Measurements from ENCODE around the gene SLC35E4. TPM values are rescaled to one million over a fixed set of nuclear protein-coding genes. Genes with fewer than 3 reads are reported as not detected.

SLC35E4 gene
- total RNA-seq, 1 donor from 2014 or later = 3.1 TPM

DNA sequence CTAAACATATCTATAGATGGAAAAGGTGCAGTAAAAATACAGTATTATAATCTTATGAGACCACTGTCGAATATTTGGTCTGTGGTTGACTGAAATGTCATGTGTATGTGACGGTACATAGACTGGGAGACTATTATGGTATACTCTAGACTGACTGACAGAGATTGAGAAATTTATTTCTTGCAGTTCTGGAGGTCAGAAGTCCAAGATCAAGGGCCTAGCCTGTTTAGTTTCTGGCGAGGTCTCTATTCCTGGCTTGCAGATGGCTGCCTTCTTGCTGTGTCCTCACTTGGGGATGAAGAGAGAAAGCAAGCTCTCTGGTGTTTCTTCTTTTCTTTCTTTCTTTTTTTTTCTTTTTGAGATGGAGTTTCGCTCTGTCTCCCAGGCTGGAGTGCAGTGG, 51.8 kb downstream of the SLC35E4 start:
- Histone ChIP-seq H3K36me3 (no peaks in the 10 kb centered on the region), H3K4me1 (no peaks in the 10 kb centered on the region), H3K27ac (no peak overlapping the region), H3K9me3 (no peaks in the 10 kb centered on the region), H3K27me3 (ENCODE audit: low read depth) (no peaks in the 10 kb centered on the region), H3K4me3 (no peak overlapping the region)
- TF ChIP-seq, protein P1, sequence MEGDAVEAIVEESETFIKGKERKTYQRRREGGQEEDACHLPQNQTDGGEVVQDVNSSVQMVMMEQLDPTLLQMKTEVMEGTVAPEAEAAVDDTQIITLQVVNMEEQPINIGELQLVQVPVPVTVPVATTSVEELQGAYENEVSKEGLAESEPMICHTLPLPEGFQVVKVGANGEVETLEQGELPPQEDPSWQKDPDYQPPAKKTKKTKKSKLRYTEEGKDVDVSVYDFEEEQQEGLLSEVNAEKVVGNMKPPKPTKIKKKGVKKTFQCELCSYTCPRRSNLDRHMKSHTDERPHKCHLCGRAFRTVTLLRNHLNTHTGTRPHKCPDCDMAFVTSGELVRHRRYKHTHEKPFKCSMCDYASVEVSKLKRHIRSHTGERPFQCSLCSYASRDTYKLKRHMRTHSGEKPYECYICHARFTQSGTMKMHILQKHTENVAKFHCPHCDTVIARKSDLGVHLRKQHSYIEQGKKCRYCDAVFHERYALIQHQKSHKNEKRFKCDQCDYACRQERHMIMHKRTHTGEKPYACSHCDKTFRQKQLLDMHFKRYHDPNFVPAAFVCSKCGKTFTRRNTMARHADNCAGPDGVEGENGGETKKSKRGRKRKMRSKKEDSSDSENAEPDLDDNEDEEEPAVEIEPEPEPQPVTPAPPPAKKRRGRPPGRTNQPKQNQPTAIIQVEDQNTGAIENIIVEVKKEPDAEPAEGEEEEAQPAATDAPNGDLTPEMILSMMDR (IDR thresholded peaks at IDR 0.05) = no peak
- no peak for DNase-seq
- intact Hi-C loops (cut with DNase I) = no loop called here
- ATAC-seq = no peak

DNA sequence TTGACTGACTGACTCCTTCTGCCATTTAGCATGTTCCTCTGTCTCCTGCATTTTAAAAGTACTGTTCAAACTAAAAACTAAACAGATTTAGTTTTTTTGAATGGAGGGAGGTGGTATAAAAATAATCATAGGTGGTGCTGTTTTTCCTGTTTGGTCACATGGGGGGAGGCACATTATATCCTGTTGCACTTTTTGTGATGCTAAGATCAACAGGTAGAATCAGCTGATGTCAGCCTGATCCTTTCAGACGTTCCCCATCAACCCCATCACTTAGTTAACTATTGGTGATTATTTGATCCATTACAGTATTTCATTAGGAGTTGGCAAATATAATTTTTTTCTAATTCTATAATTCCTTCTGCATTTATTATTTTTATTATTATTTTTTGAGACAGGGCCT, 54.0 kb downstream of the SLC35E4 start:
- TF ChIP-seq, protein P1 (IDR thresholded peaks at IDR 0.05) = no peak
- Histone ChIP-seq H3K36me3 (no peaks in the 10 kb centered on the region), H3K27me3 (ENCODE audit: low read depth) (no peaks in the 10 kb centered on the region), H3K9me3 (no peaks in the 10 kb centered on the region), H3K4me1 (peaks cover 7% of the 10 kb centered on the region), H3K4me3 (no peak overlapping the region), H3K27ac (no peak overlapping the region)
- DNase-seq = no peak
- no peak for ATAC-seq
- intact Hi-C loops (cut with DNase I) = no loop called here

DNA sequence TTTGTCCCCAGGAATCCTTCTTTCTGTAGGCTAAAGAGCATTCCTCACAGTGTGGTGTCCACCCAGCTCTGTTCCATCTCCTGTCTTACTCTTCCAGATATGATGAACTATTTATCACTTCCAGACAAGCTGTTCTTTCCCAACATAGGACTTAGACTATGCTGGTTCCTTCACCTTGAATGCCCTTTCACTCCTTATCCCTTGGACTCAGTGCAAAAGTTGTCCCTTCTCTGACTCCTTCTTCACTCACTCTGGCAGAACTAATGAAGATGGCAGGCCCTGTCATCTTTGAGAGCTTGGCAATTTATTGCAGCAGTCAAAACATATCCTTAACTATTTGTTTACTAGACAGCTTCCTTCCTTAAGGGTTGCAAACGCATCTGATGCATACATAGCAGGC, 55.6 kb downstream of the SLC35E4 start:
- peaks cover 15% of the 10 kb centered on the region for H3K4me1 ChIP-seq
- H3K4me3 ChIP-seq = no peak overlapping the region
- no peaks in the 10 kb centered on the region for H3K36me3 ChIP-seq
- DNase-seq = no peak
- TF ChIP-seq, protein P1 (IDR thresholded peaks at IDR 0.05) = no peak
- no peak for ATAC-seq
- intact Hi-C loops (cut with DNase I) = no loop called here
- no peaks in the 10 kb centered on the region for H3K9me3 ChIP-seq
- H3K27me3 ChIP-seq (ENCODE audit: low read depth) = peaks cover 7% of the 10 kb centered on the region
- H3K27ac ChIP-seq = no peak overlapping the region

DNA sequence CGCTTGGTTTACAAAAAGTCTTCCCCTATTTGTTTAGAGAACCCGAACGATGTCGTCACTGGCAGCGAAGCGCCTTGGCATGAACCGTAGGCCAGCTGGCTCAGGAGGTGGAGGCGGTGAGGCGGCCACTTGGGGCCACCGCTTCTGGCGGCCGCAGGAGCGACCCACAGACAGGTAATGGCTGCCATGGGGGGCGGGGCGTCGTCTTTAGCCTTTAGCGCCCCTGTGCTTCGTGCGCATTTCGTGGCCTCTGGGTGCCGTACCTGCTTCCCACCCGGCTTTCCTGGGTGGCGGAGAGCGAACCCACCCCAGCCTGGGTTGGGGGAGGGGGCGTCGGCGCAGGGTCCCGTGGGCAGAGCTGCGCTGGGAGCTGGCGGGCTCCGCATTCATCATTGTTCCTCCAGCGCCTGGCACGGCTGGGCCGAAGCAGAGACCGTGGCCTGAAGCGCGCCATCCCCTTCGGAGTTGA, 58.6 kb downstream of the SLC35E4 start:
- H3K4me1 ChIP-seq = peaks cover 15% of the 10 kb centered on the region
- peak; percentile 79 for DNase-seq
- ATAC-seq = peak; percentile 85 to 90
- H3K9me3 ChIP-seq = no peaks in the 10 kb centered on the region
- TF ChIP-seq, protein P1 (IDR thresholded peaks at IDR 0.05) = no peak
- H3K27ac ChIP-seq = peak overlapping the region; percentile 83
- H3K4me3 ChIP-seq = peak overlapping the region; percentile 67
- peaks cover 7% of the 10 kb centered on the region for H3K27me3 ChIP-seq (ENCODE audit: low read depth)
- H3K36me3 ChIP-seq = no peaks in the 10 kb centered on the region
- intact Hi-C loops (cut with DNase I) = no loop called here

DNA sequence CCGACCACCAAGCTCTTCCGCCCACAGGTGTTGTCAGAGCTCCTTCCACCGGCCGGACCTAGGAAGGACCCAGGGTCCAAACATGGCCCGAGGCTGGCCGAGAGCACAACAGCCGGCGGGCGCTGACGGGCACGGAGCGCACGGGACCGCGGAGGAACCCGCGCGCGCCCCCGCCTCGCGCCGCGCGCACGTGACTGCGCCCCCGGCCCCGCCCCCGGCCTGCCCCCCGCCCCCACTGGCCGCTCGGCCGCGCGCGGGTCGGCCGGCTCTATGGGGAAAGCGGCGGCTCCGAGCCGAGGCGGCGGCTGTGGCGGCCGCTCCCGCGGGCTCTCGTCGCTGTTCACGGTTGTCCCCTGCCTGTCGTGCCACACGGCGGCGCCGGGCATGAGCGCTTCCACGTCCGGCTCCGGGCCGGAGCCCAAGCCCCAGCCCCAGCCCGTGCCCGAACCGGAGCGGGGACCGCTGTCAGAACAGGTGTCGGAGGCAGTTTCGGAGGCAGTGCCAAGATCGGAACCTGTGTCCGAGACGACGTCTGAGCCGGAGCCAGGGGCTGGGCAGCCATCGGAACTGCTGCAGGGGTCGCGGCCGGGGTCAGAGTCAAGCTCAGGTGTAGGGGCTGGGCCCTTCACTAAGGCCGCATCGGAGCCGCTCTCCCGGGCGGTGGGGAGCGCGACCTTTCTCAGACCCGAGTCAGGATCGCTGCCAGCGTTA, 59.2 kb downstream of the SLC35E4 start, which contains the start of gene OSBP2:
TSS of gene OSBP2 (plus strand) at position 235 of the 711 bp plus-strand sequence. CDS start at position 271, 36 bp downstream.
- peaks cover 15% of the 10 kb centered on the region for H3K4me1 ChIP-seq
- no peaks in the 10 kb centered on the region for H3K36me3 ChIP-seq
- DNase-seq = peak; percentile 65
- TF ChIP-seq, protein P1 (IDR thresholded peaks at IDR 0.05) = no peak
- peaks cover 7% of the 10 kb centered on the region for H3K27me3 ChIP-seq (ENCODE audit: low read depth)
- intact Hi-C loops (cut with DNase I) = no loop called here
- peak within 1 kb of the TSS; percentile 67 for H3K4me3 ChIP-seq
- H3K27ac ChIP-seq = peak within 1 kb of the TSS; percentile 83
- peak; percentile 88 to 89 for ATAC-seq
- no peaks in the 10 kb centered on the region for H3K9me3 ChIP-seq
